ENCODE data around the gene GPR83. TPM values are rescaled to one million over a fixed set of nuclear protein-coding genes. Genes with fewer than 3 reads are reported as not detected.

GPR83 gene
- polyA plus RNA-seq, 1 donor from 2014 or later = 0.37 TPM

DNA sequence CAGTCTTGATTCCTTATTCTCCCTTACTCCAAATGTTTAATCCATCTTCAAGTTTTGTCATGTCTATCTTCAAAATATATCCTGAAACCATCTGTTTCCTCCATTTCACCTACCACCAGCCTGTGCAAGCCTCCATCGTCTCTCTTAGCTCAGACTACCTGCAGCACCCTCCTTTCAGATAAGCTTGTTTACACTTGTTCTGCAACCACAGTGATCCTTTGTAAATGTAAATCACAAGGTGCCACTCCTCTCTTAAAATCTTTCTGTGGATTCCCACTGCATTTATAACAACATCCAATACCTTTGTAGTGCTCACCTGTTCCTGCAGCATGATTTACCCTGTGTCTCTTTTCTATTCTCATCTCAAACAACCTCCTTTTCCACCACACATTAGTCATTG, 31.8 kb upstream of the GPR83 start:
- no peaks in the 10 kb centered on the region for H3K9me3 ChIP-seq (ENCODE audit: low read length)
- H4K20me1 ChIP-seq (ENCODE audit: insufficient read depth) = no peaks in the 10 kb centered on the region
- no peak overlapping the region for H3K4me3 ChIP-seq (ENCODE audit: low read length)
- no peaks in the 10 kb centered on the region for H3K27me3 ChIP-seq (ENCODE audit: insufficient read depth, low read depth, low read length)
- no peaks in the 10 kb centered on the region for H3K9me2 ChIP-seq (ENCODE audit: insufficient read depth, low read length)
- H3K79me2 ChIP-seq (replicated peaks; ENCODE audit: insufficient read depth, low read length) = no peaks in the 10 kb centered on the region
- H3K36me3 ChIP-seq (ENCODE audit: insufficient read depth, low read length) = peaks cover 8% of the 10 kb centered on the region
- TF ChIP-seq TAF1 (IDR thresholded peaks at IDR 0.05; ENCODE audit: low read depth) (no peak), EP300 (conservative IDR thresholded peaks at IDR 0.05; ENCODE audit: poor library complexity, severe bottlenecking) (no peak), MXI1 (conservative IDR thresholded peaks at IDR 0.05; ENCODE audit: poor library complexity, severe bottlenecking) (no peak), POLR2AphosphoS5 (IDR thresholded peaks at IDR 0.05) (no peak), EZH2 (IDR thresholded peaks at IDR 0.05; ENCODE audit: borderline replicate concordance, insufficient read depth, low read length, poor library complexity, severe bottlenecking) (no peak), RAD21 (conservative IDR thresholded peaks at IDR 0.05) (no peak), SMC3 (conservative IDR thresholded peaks at IDR 0.05; ENCODE audit: poor library complexity) (no peak)
- TF ChIP-seq, protein P1, sequence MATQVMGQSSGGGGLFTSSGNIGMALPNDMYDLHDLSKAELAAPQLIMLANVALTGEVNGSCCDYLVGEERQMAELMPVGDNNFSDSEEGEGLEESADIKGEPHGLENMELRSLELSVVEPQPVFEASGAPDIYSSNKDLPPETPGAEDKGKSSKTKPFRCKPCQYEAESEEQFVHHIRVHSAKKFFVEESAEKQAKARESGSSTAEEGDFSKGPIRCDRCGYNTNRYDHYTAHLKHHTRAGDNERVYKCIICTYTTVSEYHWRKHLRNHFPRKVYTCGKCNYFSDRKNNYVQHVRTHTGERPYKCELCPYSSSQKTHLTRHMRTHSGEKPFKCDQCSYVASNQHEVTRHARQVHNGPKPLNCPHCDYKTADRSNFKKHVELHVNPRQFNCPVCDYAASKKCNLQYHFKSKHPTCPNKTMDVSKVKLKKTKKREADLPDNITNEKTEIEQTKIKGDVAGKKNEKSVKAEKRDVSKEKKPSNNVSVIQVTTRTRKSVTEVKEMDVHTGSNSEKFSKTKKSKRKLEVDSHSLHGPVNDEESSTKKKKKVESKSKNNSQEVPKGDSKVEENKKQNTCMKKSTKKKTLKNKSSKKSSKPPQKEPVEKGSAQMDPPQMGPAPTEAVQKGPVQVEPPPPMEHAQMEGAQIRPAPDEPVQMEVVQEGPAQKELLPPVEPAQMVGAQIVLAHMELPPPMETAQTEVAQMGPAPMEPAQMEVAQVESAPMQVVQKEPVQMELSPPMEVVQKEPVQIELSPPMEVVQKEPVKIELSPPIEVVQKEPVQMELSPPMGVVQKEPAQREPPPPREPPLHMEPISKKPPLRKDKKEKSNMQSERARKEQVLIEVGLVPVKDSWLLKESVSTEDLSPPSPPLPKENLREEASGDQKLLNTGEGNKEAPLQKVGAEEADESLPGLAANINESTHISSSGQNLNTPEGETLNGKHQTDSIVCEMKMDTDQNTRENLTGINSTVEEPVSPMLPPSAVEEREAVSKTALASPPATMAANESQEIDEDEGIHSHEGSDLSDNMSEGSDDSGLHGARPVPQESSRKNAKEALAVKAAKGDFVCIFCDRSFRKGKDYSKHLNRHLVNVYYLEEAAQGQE (IDR thresholded peaks at IDR 0.05; ENCODE audit: borderline replicate concordance) = no peak
- TF ChIP-seq, protein P2, sequence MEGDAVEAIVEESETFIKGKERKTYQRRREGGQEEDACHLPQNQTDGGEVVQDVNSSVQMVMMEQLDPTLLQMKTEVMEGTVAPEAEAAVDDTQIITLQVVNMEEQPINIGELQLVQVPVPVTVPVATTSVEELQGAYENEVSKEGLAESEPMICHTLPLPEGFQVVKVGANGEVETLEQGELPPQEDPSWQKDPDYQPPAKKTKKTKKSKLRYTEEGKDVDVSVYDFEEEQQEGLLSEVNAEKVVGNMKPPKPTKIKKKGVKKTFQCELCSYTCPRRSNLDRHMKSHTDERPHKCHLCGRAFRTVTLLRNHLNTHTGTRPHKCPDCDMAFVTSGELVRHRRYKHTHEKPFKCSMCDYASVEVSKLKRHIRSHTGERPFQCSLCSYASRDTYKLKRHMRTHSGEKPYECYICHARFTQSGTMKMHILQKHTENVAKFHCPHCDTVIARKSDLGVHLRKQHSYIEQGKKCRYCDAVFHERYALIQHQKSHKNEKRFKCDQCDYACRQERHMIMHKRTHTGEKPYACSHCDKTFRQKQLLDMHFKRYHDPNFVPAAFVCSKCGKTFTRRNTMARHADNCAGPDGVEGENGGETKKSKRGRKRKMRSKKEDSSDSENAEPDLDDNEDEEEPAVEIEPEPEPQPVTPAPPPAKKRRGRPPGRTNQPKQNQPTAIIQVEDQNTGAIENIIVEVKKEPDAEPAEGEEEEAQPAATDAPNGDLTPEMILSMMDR (IDR thresholded peaks at IDR 0.05; ENCODE audit: poor library complexity, severe bottlenecking) = no peak
- no peak overlapping the region for H3K9ac ChIP-seq (ENCODE audit: low read length)
- no peak overlapping the region for H3K27ac ChIP-seq (ENCODE audit: low read length)
- no peak overlapping the region for H3K4me2 ChIP-seq (ENCODE audit: low read length)
- H2AFZ ChIP-seq (ENCODE audit: low read depth, low read length) = no peak overlapping the region
- no peaks in the 10 kb centered on the region for H3F3A ChIP-seq (ENCODE audit: insufficient read depth, low read length, poor library complexity, severe bottlenecking)

DNA sequence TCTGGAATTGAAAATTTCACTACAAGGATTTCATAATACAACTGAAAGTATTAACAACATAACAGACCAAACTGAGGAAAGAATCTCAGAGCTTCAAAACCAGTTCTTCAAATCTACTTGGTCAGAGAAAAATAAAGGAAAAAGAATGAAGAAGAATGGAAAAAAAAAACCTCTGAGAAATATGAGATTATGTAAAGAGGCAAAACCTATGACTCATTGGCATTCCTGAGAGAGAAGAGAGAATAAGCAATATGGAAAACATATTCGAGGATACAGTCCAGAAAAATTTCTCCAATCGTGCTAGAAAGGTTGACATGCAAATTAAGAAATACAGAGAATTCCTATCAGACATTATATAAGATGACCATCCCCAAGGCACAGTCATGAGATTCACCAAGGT, 23.4 kb upstream of the GPR83 start:
- Histone ChIP-seq H2AFZ (ENCODE audit: low read depth, low read length) (no peak overlapping the region), H3K9ac (ENCODE audit: low read length) (no peak overlapping the region), H3K9me3 (ENCODE audit: low read length) (no peaks in the 10 kb centered on the region), H3K4me2 (ENCODE audit: low read length) (no peak overlapping the region), H4K20me1 (ENCODE audit: insufficient read depth) (no peaks in the 10 kb centered on the region), H3K79me2 (replicated peaks; ENCODE audit: insufficient read depth, low read length) (no peaks in the 10 kb centered on the region), H3K27ac (ENCODE audit: low read length) (no peak overlapping the region), H3F3A (ENCODE audit: insufficient read depth, low read length, poor library complexity, severe bottlenecking) (no peaks in the 10 kb centered on the region), H3K36me3 (ENCODE audit: insufficient read depth, low read length) (peaks cover 5% of the 10 kb centered on the region), H3K9me2 (ENCODE audit: insufficient read depth, low read length) (no peaks in the 10 kb centered on the region), H3K4me3 (ENCODE audit: low read length) (no peak overlapping the region), H3K27me3 (ENCODE audit: insufficient read depth, low read depth, low read length) (no peaks in the 10 kb centered on the region)
- TF ChIP-seq, protein P1 (IDR thresholded peaks at IDR 0.05; ENCODE audit: borderline replicate concordance) = no peak
- TF ChIP-seq MXI1 (conservative IDR thresholded peaks at IDR 0.05; ENCODE audit: poor library complexity, severe bottlenecking) = no peak
- no peak for TF ChIP-seq EP300 (conservative IDR thresholded peaks at IDR 0.05; ENCODE audit: poor library complexity, severe bottlenecking)
- TF ChIP-seq, protein P2 (IDR thresholded peaks at IDR 0.05; ENCODE audit: poor library complexity, severe bottlenecking) = no peak
- TF ChIP-seq EZH2 (IDR thresholded peaks at IDR 0.05; ENCODE audit: borderline replicate concordance, insufficient read depth, low read length, poor library complexity, severe bottlenecking) = no peak
- no peak for TF ChIP-seq POLR2AphosphoS5 (IDR thresholded peaks at IDR 0.05)
- no peak for TF ChIP-seq SMC3 (conservative IDR thresholded peaks at IDR 0.05; ENCODE audit: poor library complexity)
- TF ChIP-seq TAF1 (IDR thresholded peaks at IDR 0.05; ENCODE audit: low read depth) = no peak
- TF ChIP-seq RAD21 (conservative IDR thresholded peaks at IDR 0.05) = no peak

Data from neural cell (in vitro differentiated cells).